ENCODE measurements around the gene NT5C3A.
"Not testable (repeated sequence)": the region's sequence is repeated elsewhere in the genome, so short reads cannot be mapped to it uniquely, and the experiment has no call there.

Gene NT5C3A

GRCh38 chr7:33062023-33062781 is at the start of gene NT5C3A:
TSS of gene NT5C3A (minus strand) at chr7:33062776. CDS start at chr7:33062705, 71 bp downstream.
- Mint-ChIP-seq H3K27ac (peak within 1 kb of the TSS; percentile 97), H3K36me3 (peaks cover 7% of the 10 kb centered on the region), H3K9me3 (peaks cover 6% of the 10 kb centered on the region), H3K4me1 (peaks cover 44% of the 10 kb centered on the region), H3K4me3 (peak within 1 kb of the TSS; percentile 96), H3K27me3 (no peaks in the 10 kb centered on the region)

DNA sequence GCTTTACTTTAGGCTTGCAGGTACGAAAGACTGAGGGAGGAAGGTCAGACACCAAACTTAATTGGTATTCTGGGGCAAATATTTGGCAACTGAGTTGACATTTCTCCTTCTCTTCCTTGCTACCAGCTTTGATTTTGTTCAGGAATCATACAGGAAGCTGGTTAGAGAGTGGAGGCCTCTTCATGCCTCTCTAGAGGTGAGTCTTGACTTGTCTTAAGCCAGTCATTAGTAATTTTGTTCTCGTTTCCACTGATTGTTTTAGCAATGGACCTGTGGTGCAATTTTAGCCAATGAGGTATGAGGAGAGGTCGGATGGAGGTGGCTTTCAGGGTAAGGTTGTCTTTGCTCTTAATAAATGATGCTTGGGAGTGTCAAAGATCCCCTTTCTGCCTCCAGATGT is 49.0 kb upstream of the NT5C3A start:
- no peaks in the 10 kb centered on the region for H3K36me3 Mint-ChIP-seq
- no peak overlapping the region for H3K27ac Mint-ChIP-seq
- H3K27me3 Mint-ChIP-seq = peaks cover 5% of the 10 kb centered on the region
- no peak overlapping the region for H3K4me3 Mint-ChIP-seq
- no peaks in the 10 kb centered on the region for H3K9me3 Mint-ChIP-seq
- H3K4me1 Mint-ChIP-seq = peaks cover 31% of the 10 kb centered on the region

- no peaks in the 10 kb centered on the region for H3K36me3 Mint-ChIP-seq
- no peaks in the 10 kb centered on the region for H3K27me3 Mint-ChIP-seq
- H3K4me1 Mint-ChIP-seq = peaks cover 48% of the 10 kb centered on the region
- no peaks in the 10 kb centered on the region for H3K9me3 Mint-ChIP-seq
- peak overlapping the region; percentile 79 for H3K4me3 Mint-ChIP-seq
- H3K27ac Mint-ChIP-seq = no peak overlapping the region
These were observed 47.2 kb upstream of the NT5C3A start for GRCh38 chr7:33109758-33110238.

GRCh38 chr7:33109005-33109757 is 46.6 kb upstream of the NT5C3A start, which contains the start of gene RP9:
TSS of gene RP9 (minus strand) at chr7:33109404. CDS start at chr7:33109372, 32 bp downstream.
- Mint-ChIP-seq H3K4me1 (peaks cover 54% of the 10 kb centered on the region), H3K27me3 (no peaks in the 10 kb centered on the region), H3K36me3 (no peaks in the 10 kb centered on the region), H3K4me3 (peak within 1 kb of the TSS; percentile 96), H3K27ac (peak within 1 kb of the TSS; percentile 65), H3K9me3 (no peaks in the 10 kb centered on the region)

DNA sequence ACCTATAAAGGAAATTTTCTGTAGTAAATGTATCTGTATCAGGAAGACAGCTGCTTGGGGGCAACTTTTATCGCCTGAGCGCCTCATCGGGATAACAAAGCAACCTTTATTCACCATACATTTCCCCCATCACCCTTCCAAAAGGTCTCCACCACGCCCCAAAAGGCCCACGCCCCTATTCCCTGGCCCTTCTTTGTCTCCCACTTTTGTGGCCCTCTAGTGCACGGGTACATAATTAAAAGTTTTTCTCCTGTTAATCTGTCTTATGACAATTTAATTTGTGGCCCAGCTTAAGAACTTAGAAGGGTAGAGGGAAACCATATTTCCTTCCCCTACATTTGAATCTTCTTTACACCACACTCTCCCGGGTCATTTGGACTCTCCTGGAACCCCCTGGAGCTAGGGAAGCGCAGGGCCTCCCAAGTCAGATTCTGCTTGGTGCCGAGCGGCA is 46.0 kb upstream of the NT5C3A start:
- peak overlapping the region; percentile 96 for H3K4me3 Mint-ChIP-seq
- H3K27me3 Mint-ChIP-seq = no peaks in the 10 kb centered on the region
- H3K36me3 Mint-ChIP-seq = no peaks in the 10 kb centered on the region
- H3K9me3 Mint-ChIP-seq = no peaks in the 10 kb centered on the region
- H3K27ac Mint-ChIP-seq = peak overlapping the region; percentile 65
- H3K4me1 Mint-ChIP-seq = peaks cover 60% of the 10 kb centered on the region

GRCh38 chr7:33107136-33108066 is 44.8 kb upstream of the NT5C3A start:
- Mint-ChIP-seq H3K9me3 (no peaks in the 10 kb centered on the region), H3K27ac (no peak overlapping the region), H3K36me3 (no peaks in the 10 kb centered on the region), H3K4me3 (peak overlapping the region; percentile 96), H3K4me1 (peaks cover 69% of the 10 kb centered on the region), H3K27me3 (no peaks in the 10 kb centered on the region)

DNA sequence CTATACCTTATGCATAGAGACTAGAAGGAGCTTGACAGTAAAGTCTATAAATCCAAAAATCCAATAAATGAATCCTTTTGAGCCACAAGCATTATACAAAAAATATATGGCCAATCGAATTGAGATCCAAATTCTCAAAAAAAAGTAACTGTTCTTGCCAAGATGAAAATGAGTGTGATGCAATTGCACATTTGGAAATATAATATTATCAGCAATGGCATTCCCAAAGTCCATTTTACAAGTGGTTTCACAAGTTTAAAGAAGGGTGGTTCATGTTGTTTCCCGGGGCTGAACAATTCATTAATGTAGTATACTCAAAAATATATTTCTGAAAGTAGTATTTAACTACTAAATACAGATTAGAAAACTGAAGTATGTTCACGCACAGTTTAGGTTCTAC is 39.3 kb upstream of the NT5C3A start:
- H3K9me3 Mint-ChIP-seq = no peaks in the 10 kb centered on the region
- no peak overlapping the region for H3K4me3 Mint-ChIP-seq
- no peaks in the 10 kb centered on the region for H3K27me3 Mint-ChIP-seq
- H3K27ac Mint-ChIP-seq = no peak overlapping the region
- H3K36me3 Mint-ChIP-seq = peaks cover 5% of the 10 kb centered on the region
- peaks cover 52% of the 10 kb centered on the region for H3K4me1 Mint-ChIP-seq

GRCh38 chr7:33100770-33101169 is 38.2 kb upstream of the NT5C3A start:
- Mint-ChIP-seq H3K9me3 (no peaks in the 10 kb centered on the region), H3K36me3 (peaks cover 5% of the 10 kb centered on the region), H3K27me3 (no peaks in the 10 kb centered on the region), H3K4me1 (peaks cover 41% of the 10 kb centered on the region), H3K27ac (no peak overlapping the region), H3K4me3 (no peak overlapping the region)

- Mint-ChIP-seq H3K4me1 (peaks cover 28% of the 10 kb centered on the region), H3K27me3 (no peaks in the 10 kb centered on the region), H3K27ac (no peak overlapping the region), H3K4me3 (no peak overlapping the region), H3K36me3 (peaks cover 8% of the 10 kb centered on the region), H3K9me3 (no peaks in the 10 kb centered on the region)
These were observed 36.8 kb upstream of the NT5C3A start for GRCh38 chr7:33099154-33099940.

DNA sequence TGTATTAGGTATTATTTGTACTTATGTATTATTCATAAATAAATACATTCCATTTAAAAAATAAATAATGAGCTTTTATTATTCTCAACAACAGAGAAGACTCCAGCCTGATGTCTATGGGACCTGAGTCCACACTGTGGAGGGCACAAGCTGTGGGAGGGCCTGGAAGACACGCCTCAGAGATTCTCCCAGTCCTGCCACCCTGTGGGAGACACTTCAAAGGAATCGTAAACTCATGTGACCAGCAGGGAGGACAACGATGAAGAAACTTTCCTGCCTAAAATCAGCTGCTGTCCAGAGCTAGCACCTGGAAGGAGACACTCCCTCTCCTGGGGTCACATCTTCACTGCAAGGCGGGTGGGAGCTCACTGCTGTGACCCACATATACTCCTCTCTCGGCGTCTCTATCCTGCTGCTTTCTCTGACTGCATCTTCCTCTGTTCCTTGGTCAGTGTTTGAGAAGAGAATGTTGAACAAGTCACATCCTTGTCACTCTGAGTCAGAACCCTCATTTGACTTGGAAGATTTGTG is 32.2 kb upstream of the NT5C3A start:
- H3K36me3 Mint-ChIP-seq, H3K4me1 Mint-ChIP-seq, H3K9me3 Mint-ChIP-seq, H3K27me3 Mint-ChIP-seq, H3K4me3 Mint-ChIP-seq, H3K27ac Mint-ChIP-seq: not testable (repeated sequence)

- no peak overlapping the region for H3K27ac Mint-ChIP-seq
- no peaks in the 10 kb centered on the region for H3K4me1 Mint-ChIP-seq
- H3K9me3 Mint-ChIP-seq = no peaks in the 10 kb centered on the region
- H3K27me3 Mint-ChIP-seq = no peaks in the 10 kb centered on the region
- H3K36me3 Mint-ChIP-seq = peaks cover 8% of the 10 kb centered on the region
- no peak overlapping the region for H3K4me3 Mint-ChIP-seq
These were observed 30.7 kb upstream of the NT5C3A start for GRCh38 chr7:33093266-33093665.

DNA sequence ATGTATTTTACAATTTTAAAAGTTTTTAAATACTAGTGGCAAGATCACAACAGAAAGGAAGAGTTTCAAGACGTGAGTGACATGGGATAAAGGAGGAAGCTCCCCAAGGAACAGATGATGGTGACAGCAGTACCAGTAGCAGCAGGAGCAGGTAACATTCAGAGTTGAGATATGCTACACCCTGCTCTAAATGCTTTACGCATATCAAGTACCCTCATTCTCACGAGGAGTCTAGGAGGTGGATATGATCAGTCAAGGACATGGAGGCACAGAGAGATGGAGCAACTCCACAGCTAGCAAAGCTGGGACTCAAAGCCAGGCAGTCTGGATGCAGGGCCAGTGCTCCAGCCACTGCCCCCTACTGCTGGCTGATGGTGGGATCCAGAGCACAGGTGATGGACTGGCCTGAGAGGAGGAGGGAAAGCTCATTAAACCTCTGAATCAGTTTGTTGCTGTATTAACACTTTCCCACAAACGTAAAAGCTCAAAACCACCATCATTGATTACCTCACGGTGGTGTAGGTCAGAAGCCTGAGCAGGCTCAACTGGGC is 29.1 kb upstream of the NT5C3A start:
- Mint-ChIP-seq H3K4me1 (no peaks in the 10 kb centered on the region), H3K27me3 (no peaks in the 10 kb centered on the region), H3K4me3 (no peak overlapping the region), H3K9me3 (no peaks in the 10 kb centered on the region), H3K36me3 (peaks cover 6% of the 10 kb centered on the region), H3K27ac (no peak overlapping the region)

- Mint-ChIP-seq H3K27me3 (no peaks in the 10 kb centered on the region), H3K4me3 (no peak overlapping the region), H3K4me1 (no peaks in the 10 kb centered on the region), H3K36me3 (peaks cover 6% of the 10 kb centered on the region), H3K27ac (no peak overlapping the region), H3K9me3 (no peaks in the 10 kb centered on the region)
These were observed 28.5 kb upstream of the NT5C3A start for GRCh38 chr7:33091111-33091531.

DNA sequence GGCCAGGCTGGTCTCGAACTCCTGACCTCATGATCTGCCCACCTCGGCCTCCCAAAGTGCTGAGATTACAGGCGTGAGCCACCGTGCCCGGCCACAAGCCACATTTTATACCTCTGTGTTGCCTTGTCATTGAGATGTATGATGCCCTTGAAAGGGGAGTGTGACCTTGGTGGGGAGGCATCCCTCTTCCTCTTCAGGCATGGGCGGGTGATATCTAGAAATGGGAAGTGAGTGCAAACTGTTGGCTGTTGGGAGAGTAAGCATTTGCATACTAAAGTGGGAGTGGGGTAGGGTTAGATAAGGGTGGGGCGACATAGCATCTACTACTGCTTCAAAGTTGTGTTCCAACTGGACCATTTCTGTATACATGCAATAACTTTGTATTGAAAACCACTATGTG is 26.6 kb upstream of the NT5C3A start:
- H3K27ac Mint-ChIP-seq = no peak overlapping the region
- no peaks in the 10 kb centered on the region for H3K9me3 Mint-ChIP-seq
- H3K4me1 Mint-ChIP-seq = no peaks in the 10 kb centered on the region
- no peak overlapping the region for H3K4me3 Mint-ChIP-seq
- H3K36me3 Mint-ChIP-seq = peaks cover under 1% of the 10 kb centered on the region
- H3K27me3 Mint-ChIP-seq = no peaks in the 10 kb centered on the region
